HG03064 (cell line): ENCODE results near the gene LYPD6.
"Not testable (repeated sequence)": the region's sequence is repeated elsewhere in the genome, so short reads cannot be mapped to it uniquely, and the experiment has no call there.

Experiments
- ATAC-seq: cut with Tn5 transposase; IDR thresholded peaks from one replicate; pipeline ENCODE4 v1.9.1; 2021; ENCODE audit warnings: low read depth; ENCODE audit not compliant: unreplicated experiment

LYPD6 gene

GRCh38 chr2:149330127-149331022 is at the start of gene LYPD6:
Gene LYPD6 (plus strand): TSS chr2:149330587. CDS start chr2:149437709, 107,122 bp downstream.
- ATAC-seq = peak; percentile 75

GRCh38 chr2:149281441-149281840 is 48.9 kb upstream of the LYPD6 start:
- ATAC-seq = no peak

- ATAC-seq = no peak
Observed at GRCh38 chr2:149290662-149291061, 39.7 kb upstream of the LYPD6 start.

GRCh38 chr2:149291881-149292280 is 38.5 kb upstream of the LYPD6 start:
- ATAC-seq = no peak

GRCh38 chr2:149296031-149296430 is 34.4 kb upstream of the LYPD6 start:
- ATAC-seq = no peak

- no peak for ATAC-seq
Observed at GRCh38 chr2:149307014-149307413, 23.4 kb upstream of the LYPD6 start.

GRCh38 chr2:149310349-149310748 is 20.0 kb upstream of the LYPD6 start:
- no peak for ATAC-seq

GRCh38 chr2:149312039-149312438 is 18.3 kb upstream of the LYPD6 start:
- no peak for ATAC-seq

GRCh38 chr2:149313512-149313972 is 16.8 kb upstream of the LYPD6 start:
- peak; percentile 92 for ATAC-seq

GRCh38 chr2:149314687-149315086 is 15.7 kb upstream of the LYPD6 start:
- ATAC-seq = no peak

GRCh38 chr2:149315461-149315860 is 14.9 kb upstream of the LYPD6 start:
- no peak for ATAC-seq

GRCh38 chr2:149318566-149318965 is 11.8 kb upstream of the LYPD6 start:
- not testable (repeated sequence) for ATAC-seq

- no peak for ATAC-seq
Observed at GRCh38 chr2:149320362-149320761, 10.0 kb upstream of the LYPD6 start.

GRCh38 chr2:149329068-149329467 is 1.3 kb upstream of the LYPD6 start:
- no peak for ATAC-seq

GRCh38 chr2:149329489-149330126 is 779 bp upstream of the LYPD6 start:
- no peak for ATAC-seq

GRCh38 chr2:149331023-149331400 is 625 bp downstream of the LYPD6 start:
- ATAC-seq = no peak

GRCh38 chr2:149332364-149332763 is 2.0 kb downstream of the LYPD6 start:
- no peak for ATAC-seq

GRCh38 chr2:149333636-149334035 is 3.2 kb downstream of the LYPD6 start:
- ATAC-seq = no peak

- no peak for ATAC-seq
Observed at GRCh38 chr2:149334156-149334555, 3.8 kb downstream of the LYPD6 start.

GRCh38 chr2:149339324-149339723 is 8.9 kb downstream of the LYPD6 start:
- ATAC-seq = no peak

GRCh38 chr2:149342509-149342908 is 12.1 kb downstream of the LYPD6 start:
- ATAC-seq = no peak

- ATAC-seq = no peak
Observed at GRCh38 chr2:149344105-149344504, 13.7 kb downstream of the LYPD6 start.
